ENCODE measurements around the gene KNCN. TPM values are rescaled to one million over a fixed set of nuclear protein-coding genes. Genes with fewer than 3 reads are reported as not detected.

Gene KNCN
- total RNA-seq, 2 experiments from 2014 or later, result not detected

- Mint-ChIP-seq H3K9me3 (no peaks in the 10 kb centered on the region), H3K27ac (no peak overlapping the region)
Measured at GRCh38 chr1:46554236-46554596, 2.8 kb upstream of the KNCN start.

GRCh38 chr1:46553506-46553905, 2.1 kb upstream of the KNCN start:
- Histone ChIP-seq H3K4me1 (ENCODE audit: insufficient read depth, low read length) (peaks cover 15% of the 10 kb centered on the region), H3K27ac (ENCODE audit: low read depth in 1 of 2, low read length in 2 of 2) (no peak overlapping the region), H3K4me3 (ENCODE audit: low read length) (no peak overlapping the region), H3K9me3 (ENCODE audit: control insufficient read depth in 1 of 2, insufficient read depth in 1 of 2, low read length in 2 of 2) (no peaks in the 10 kb centered on the region), H3K27me3 (ENCODE audit: control insufficient read depth in 1 of 2, insufficient read depth in 2 of 2, low read length in 2 of 2) (no peaks in the 10 kb centered on the region), H3K36me3 (ENCODE audit: insufficient read depth, low read length) (no peaks in the 10 kb centered on the region)
- Mint-ChIP-seq H3K4me1 (ENCODE audit: low read depth) (peaks cover 10% of the 10 kb centered on the region), H3K9me3 (no peaks in the 10 kb centered on the region), H3K27ac (no peak overlapping the region), H3K4me3 (no peak overlapping the region), H3K27me3 (peaks cover 9% of the 10 kb centered on the region), H3K36me3 (ENCODE audit: low read depth) (peaks cover 9% of the 10 kb centered on the region)
- intact Hi-C loops (cut with DNase I, micrococcal nuclease), result no loop called here
- ATAC-seq (ENCODE audit: poor library complexity) (no peak), DNase-seq (no peak)
- no peak for TF ChIP-seq CTCF (IDR thresholded peaks at IDR 0.05)
- POLR2A ChIA-PET, result no interaction called here
- CTCF ChIA-PET, result no interaction called here

More at GRCh38 chr1:46554236-46554596, 2.8 kb upstream of the KNCN start:
- POLR2A ChIA-PET, result no interaction called here
- no peaks in the 10 kb centered on the region for H3K9me3 ChIP-seq (ENCODE audit: control insufficient read depth in 1 of 2, insufficient read depth in 1 of 2, low read length in 2 of 2)
- no peak for DNase-seq
- ATAC-seq (ENCODE audit: poor library complexity), result no peak
- H3K36me3 ChIP-seq (ENCODE audit: insufficient read depth, low read length), result no peaks in the 10 kb centered on the region
- intact Hi-C loops (cut with DNase I, micrococcal nuclease), result no loop called here
- H3K4me1 ChIP-seq (ENCODE audit: insufficient read depth, low read length), result peaks cover 12% of the 10 kb centered on the region
- TF ChIP-seq CTCF (IDR thresholded peaks at IDR 0.05), result no peak
- no peak overlapping the region for H3K4me3 Mint-ChIP-seq
- peaks cover 9% of the 10 kb centered on the region for H3K36me3 Mint-ChIP-seq (ENCODE audit: low read depth)
- peaks cover 9% of the 10 kb centered on the region for H3K4me1 Mint-ChIP-seq (ENCODE audit: low read depth)
- H3K4me3 ChIP-seq (ENCODE audit: low read length), result no peak overlapping the region
- CTCF ChIA-PET, result no interaction called here
- H3K27me3 ChIP-seq (ENCODE audit: control insufficient read depth in 1 of 2, insufficient read depth in 2 of 2, low read length in 2 of 2), result no peaks in the 10 kb centered on the region
- H3K27me3 Mint-ChIP-seq, result peaks cover 7% of the 10 kb centered on the region
- no peak overlapping the region for H3K27ac ChIP-seq (ENCODE audit: low read depth in 1 of 2, low read length in 2 of 2)

GRCh38 chr1:46552357-46553237, 1.1 kb upstream of the KNCN start:
- TF ChIP-seq CTCF (IDR thresholded peaks at IDR 0.05), result no peak
- ChIA-PET POLR2A (no interaction called here), CTCF (no interaction called here)
- DNase-seq (no peak), ATAC-seq (ENCODE audit: poor library complexity) (no peak)
- Histone ChIP-seq H3K27ac (ENCODE audit: low read depth in 1 of 2, low read length in 2 of 2) (no peak overlapping the region), H3K36me3 (ENCODE audit: insufficient read depth, low read length) (no peaks in the 10 kb centered on the region), H3K9me3 (ENCODE audit: control insufficient read depth in 1 of 2, insufficient read depth in 1 of 2, low read length in 2 of 2) (no peaks in the 10 kb centered on the region), H3K27me3 (ENCODE audit: control insufficient read depth in 1 of 2, insufficient read depth in 2 of 2, low read length in 2 of 2) (peaks cover 0 to 5% of the 10 kb centered on the region in 2 experiments), H3K4me1 (ENCODE audit: insufficient read depth, low read length) (peaks cover 22% of the 10 kb centered on the region), H3K4me3 (ENCODE audit: low read length) (no peak overlapping the region)
- H3K36me3 Mint-ChIP-seq (ENCODE audit: low read depth), result peaks cover 3% of the 10 kb centered on the region
- no peaks in the 10 kb centered on the region for H3K9me3 Mint-ChIP-seq
- peaks cover 14% of the 10 kb centered on the region for H3K27me3 Mint-ChIP-seq
- H3K27ac Mint-ChIP-seq, result no peak overlapping the region
- no peak overlapping the region for H3K4me3 Mint-ChIP-seq
- H3K4me1 Mint-ChIP-seq (ENCODE audit: low read depth), result peaks cover 10% of the 10 kb centered on the region
- intact Hi-C loops (cut with DNase I, micrococcal nuclease), result no loop called here
